NCI-H2227 (cell line): ENCODE measurements around the gene NFYA.
A peak's percentile ranks its signal among the peaks of the same experiment; 100 is the strongest.

Experiments
- DNase-seq: peaks from one replicate; lab custom pipeline; 2025; ENCODE audit not compliant: unreplicated experiment; lab: John Stamatoyannopoulos, UW

Gene NFYA

GRCh38 chr6:41073203-41073967 lies 611 bp downstream of the NFYA start:
- peak; percentile 90 for DNase-seq

DNA sequence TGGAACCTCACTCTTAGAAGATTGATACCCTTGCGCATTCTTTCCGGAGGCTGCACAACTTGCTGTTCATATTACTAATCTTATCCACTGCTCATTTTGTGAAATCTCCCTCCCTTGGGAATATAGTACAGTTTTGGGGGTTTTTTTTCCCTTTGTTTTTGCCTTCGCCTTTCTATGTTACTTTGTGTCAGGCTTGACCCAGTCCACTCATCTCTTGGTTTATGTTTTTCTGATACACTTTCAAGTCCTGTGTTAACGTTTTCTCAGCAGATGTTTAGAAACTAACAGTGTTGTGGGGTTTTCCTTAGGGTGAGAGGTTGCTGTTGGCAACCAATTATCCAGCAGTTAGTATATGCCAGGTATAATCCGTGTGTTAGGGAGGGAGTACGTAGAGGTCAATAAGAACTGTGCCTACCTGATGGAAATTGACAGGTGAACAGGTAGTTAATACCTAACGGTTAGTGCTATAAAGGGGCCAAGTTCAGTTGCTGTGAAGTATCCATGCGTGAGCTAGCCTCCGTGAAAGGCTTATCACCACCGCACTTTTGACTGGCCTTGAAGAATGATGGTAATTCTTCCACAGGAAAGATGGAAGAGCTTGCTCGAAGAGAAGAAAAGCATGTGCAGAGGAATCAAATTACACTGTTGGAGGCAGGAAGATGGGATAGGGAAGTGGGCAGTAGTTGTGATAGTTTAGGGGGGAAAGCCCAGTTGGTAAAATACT lies 1.4 kb downstream of the NFYA start:
- DNase-seq = no peak

GRCh38 chr6:41074692-41075436 lies 2.1 kb downstream of the NFYA start:
- DNase-seq = no peak

DNA sequence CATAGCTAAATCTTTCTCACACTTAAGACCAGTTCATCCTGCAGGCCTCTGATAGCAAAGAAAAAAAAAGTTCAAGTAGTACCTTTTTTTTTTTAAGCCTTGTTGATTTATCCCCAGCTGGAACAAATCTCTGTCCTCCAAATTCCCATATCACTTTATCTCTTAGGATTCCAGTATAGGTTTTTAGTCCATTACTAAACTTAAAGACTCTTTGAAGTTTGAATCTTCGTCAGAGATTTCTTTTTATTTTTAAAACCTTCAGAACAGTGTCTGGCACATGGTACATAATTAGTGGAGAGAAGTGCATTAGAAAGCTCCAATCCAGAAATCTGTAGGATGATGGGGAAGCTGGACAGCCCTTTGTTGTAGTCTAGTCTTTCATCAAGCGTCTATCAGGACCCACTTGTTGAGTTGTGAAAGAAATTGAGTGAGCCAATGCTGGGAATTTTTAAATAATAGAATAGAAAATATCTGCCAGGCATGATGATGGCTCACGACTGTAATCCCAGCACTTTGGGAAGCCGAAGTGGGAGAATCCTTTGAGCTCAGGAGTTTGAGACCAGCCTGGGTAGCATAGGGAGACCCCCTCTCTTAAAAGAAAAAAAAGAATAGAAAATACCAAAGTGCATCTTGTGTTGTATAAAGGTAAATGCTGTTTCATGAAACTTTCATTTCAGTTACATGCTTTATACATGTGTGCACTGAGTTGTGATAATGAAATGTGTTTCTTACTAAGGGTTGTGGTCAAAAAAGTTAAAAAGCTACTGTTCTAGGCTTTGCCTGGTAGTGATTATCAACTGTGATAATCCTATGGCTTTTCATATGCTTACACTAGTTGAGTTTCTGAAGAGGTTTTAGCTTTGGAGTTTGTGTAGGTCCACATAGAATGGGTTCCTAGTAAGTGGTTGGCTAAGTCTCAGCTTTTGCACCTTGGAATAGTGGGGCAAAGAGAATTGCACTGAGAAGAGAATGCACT lies 3.2 kb downstream of the NFYA start:
- DNase-seq = no peak

DNA sequence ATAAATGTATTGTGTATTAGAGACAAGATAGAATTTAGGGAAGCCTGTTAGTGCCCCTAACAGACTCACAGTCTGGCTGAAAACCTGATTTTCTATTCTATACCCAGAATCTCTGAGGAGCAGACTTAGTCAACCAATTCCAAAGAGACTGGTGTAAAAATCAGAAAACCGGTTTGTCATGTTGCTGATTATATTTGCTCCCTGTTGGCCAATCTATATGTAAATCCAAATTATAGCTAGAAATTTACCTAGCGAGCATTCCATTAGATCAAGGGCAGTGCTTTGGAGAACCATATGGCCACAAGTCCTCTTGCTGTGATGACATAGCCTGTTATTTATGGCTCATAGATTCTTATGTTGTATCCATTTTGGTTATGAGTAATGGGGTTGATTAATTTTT lies 4.8 kb downstream of the NFYA start:
- DNase-seq = no peak

GRCh38 chr6:41078101-41078500 lies 5.3 kb downstream of the NFYA start:
- DNase-seq = no peak

DNA sequence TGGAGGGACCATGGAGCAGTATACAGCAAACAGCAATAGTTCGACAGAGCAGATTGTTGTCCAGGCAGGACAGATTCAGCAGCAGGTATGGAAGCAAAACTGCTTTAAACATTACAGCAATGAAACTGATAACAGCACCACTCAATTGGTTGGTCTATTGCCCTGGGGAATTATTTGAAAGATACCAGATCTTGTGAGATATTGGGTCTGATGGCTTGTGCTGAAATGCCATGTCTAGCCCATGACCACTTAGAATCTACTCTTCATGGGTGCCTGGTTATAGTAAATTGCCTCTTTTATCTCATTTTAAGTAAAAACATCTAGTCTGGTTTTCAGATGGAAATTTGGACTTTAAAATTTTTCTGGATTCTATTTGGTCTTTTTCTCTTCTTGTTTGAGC lies 6.3 kb downstream of the NFYA start:
- DNase-seq = no peak

- DNase-seq = no peak
These were observed 7.8 kb downstream of the NFYA start for GRCh38 chr6:41080621-41081020.

DNA sequence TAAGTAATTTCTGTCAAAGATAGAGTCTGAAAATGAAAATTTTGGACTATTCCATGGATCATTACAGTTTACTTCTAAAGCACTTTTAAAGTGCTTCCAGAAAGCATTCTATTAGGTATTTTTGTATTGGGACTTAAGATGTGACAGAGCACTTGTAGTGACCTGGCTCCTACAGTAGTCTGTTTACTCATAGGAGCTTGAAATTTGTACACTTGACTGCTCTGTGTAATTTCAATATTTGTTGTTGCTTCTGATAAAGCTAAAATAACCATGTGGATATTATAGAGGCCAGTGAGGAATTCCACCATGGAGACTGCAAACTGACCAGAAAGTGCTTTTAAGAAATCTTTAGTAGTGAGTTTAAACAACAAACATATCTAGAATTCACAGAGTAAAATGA lies 10.3 kb downstream of the NFYA start:
- DNase-seq = no peak

DNA sequence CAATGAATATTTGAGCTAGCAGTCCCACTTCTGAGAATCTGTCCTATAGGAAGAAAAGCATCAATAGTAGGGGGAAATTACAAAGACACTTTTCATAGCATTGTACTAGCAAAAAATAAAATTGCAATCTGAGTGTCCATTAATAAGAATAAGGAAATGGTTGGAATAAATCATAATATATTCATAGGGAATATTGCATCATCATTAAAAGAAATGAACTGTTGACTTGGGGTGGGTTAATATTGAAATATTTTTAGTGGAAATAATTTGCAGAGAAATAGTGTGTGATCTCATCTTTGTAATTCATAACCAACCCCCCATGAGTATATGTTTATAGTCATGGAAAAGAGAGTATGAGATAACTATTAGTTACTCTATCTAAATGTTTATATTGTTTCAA lies 12.4 kb downstream of the NFYA start:
- no peak for DNase-seq

- DNase-seq = no peak
These were observed 15.7 kb downstream of the NFYA start for GRCh38 chr6:41088451-41088850.

- DNase-seq = no peak
These were observed 18.3 kb downstream of the NFYA start for GRCh38 chr6:41090841-41091761.

DNA sequence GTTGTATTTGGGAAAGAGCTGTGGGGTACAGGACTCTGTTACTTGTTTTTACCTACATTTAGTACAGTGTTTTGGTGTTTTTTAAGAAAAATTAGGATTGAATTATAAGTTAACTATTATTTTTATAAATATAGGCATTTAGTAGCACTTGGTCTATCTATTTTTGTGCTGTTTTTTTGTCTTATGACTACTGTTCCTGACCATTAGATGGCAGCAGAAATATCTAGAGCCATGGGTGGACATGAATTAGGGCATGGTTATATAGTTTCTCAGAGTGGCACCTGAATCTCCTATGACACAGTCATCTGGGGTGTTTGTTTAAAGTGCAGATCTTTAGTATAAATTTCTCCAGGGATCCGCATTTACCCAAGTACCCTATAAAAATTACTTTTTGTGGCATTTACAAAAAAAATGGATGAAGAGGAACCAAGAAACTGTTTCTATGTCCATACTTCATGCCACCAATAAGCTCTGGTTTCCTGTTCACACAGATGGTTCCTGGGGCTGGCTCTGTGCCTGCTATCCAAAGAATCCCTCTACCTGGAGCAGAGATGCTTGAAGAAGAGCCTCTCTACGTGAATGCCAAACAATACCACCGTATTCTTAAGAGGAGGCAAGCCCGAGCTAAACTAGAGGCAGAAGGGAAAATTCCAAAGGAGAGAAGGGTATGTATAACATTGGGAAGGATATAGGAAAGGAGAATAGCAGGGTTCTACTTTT lies 19.8 kb downstream of the NFYA start:
- DNase-seq = peak; percentile 33

DNA sequence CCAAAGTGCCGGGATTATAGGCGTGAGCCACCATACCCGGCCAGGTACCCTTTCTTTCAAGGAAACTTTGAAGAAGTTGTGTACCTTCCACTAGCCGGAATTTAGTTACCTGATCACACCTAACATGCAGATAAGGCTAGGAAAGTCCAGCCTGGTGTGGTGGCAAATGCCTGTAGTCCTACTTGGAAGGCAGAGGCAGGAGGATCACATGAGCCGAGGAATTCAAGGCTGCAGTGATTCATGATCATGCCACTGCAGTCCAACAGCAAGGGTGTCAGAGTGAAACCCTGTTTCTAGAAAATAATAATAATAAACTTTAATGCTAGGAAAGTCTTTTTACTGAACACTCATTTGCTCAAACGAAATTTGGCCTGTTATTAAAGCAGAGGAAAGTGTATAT lies 21.0 kb downstream of the NFYA start:
- DNase-seq = no peak

DNA sequence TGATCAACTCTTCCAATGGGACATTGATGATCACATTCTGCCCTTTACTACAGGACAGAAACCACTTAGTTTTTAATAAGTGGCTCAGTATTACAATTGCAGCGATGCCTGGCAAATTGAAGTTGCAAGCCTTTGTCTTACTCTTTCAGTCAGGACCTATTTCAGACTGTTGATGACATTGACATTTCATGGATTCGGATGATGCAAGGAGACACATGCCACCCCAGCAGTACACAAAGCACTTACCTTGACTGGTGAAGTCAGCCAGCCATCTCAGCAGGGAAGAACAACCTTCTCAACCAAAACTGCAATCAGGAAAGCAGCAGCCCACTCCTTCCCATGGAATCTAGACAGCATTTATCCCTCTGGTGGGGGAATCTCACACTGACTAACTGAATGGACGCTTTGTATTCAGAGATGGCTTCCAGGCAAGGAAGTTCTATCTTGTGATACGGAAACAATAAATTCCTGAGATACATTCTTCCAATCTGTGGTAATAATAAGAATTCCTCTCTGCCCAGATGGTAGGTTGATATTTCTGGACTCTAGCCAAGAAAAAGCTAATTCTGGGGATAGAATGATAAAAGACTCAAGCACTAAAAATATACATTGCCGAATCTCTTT lies 24.8 kb downstream of the NFYA start:
- DNase-seq = no peak

DNA sequence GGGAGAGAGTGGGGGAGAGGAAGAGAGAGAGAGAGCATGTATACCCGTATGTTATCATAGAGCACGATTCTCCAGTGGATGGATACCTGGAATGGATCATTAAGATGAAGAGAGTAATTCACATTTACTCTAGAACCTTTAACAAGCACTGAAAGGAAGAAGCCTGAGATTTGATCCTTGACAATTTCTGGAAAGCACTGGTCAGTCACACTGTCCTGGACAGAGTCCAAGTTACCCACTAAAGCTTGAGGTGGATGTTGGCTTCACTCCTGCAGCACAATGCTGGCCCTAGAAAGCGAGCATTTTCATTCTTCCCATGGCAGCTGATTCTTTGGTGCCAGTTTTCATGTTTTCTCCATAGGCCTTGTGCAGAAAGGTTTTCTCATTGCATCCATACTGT lies 25.6 kb downstream of the NFYA start:
- no peak for DNase-seq

- no peak for DNase-seq
These were observed 28.1 kb downstream of the NFYA start for GRCh38 chr6:41100871-41101287.

- DNase-seq = no peak
These were observed 31.1 kb downstream of the NFYA start for GRCh38 chr6:41103847-41104246.

DNA sequence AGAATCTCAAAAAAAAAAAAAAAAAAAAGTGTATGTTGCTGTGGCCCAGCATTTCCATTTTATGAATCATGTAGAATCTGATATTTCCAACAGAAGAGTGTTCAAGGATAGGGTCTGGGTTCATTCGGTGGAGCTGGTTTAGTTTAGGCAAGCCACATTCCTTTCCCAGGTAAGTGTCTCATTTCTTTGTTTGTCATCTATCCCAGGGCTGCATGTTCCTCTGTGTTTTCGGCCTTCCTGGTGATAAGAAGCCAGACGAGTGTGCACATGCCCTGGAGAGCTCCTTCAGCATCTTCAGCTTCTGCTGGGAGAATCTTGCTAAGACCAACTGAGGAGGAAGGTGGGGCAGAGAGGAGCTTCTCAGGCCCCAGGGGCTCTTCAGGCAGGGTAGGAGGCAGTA lies 38.2 kb downstream of the NFYA start:
- no peak for DNase-seq
